Stimulated activated naive B cell treated with anti-CD40 and anti-IgM and Interleukin-4, amounts not matched to agents 10 μg/mL and 1 μg/mL and 100 μg/mL, for 72 hours (primary cell): ENCODE measurements around the gene FRS2.

ENCODE experiments used
- ATAC-seq, 2 donors: fragments of 150-1000 bp; cut with Tn5 transposase; replicated peaks; 2 replicates each; pipeline ENCODE4 v1.10.0; 2021; ENCODE audit warnings: moderate library complexity in 1 of 2
- DNase-seq: peaks from one replicate; pipeline ENCODE4 v3.0.0; 2021
- H3K27ac Mint-ChIP-seq: one replicate; pipeline ENCODE4 v1.8.0; 2022; ENCODE audit warnings: mild to moderate bottlenecking, mixed read lengths
- H3K27me3 Mint-ChIP-seq, 2 donors: one replicate each; pipeline ENCODE4 v1.8.0; 2022; ENCODE audit warnings: mixed read lengths in 2 of 2
- H3K36me3 Mint-ChIP-seq, 2 donors: one replicate each; pipeline ENCODE4 v1.8.0; 2022; ENCODE audit warnings: mixed read lengths in 2 of 2, mild to moderate bottlenecking in 1 of 2
- H3K4me1 Mint-ChIP-seq, 2 donors: one replicate each; pipeline ENCODE4 v1.8.0; 2022; ENCODE audit warnings: mixed read lengths in 2 of 2, mild to moderate bottlenecking in 1 of 2
- H3K4me3 Mint-ChIP-seq, 2 donors: one replicate each; pipeline ENCODE4 v1.8.0; 2022; ENCODE audit warnings: mild to moderate bottlenecking in 2 of 2, mixed read lengths in 2 of 2, moderate library complexity in 1 of 2
- H3K9me3 Mint-ChIP-seq, 2 donors: one replicate each; pipeline ENCODE4 v1.8.0; 2022; ENCODE audit warnings: mixed read lengths in 2 of 2, mild to moderate bottlenecking in 1 of 2

The FRS2 gene

DNA sequence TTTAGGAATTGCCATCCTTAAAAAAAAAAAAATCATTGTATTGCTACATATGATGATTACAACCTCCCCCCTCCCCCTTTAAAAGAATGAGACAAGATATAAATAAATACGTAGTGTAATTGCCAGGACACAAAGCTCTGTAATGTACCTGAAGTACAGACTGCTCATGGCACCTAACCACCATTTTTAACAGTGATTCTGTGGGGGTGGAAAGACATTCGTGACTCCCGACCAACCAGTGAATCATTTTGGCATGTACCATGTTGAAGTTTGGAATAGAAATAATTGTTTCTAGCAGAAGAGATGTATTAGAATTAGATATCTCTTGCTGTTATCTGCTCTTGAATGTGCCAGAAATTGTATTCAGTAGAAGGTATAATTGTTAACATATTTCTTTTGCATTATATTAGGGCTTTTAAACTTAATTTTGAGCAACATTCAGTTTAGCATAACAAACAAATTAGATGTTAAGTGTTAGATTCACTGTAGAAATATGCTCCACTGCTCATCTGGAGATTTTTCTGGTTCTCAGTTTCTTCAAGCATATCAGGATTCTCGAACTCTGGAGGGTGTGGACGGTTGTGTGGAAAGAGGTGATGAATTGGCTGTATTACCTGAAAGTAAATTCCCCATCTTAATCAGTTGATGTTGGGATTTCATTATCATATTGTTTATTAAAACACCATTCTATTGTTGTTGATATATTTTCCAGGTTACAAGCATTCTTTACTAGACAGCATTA lies 31.1 kb downstream of the FRS2 start:
- H3K9me3 Mint-ChIP-seq: peaks cover 0 to 1% of the 10 kb centered on the region in 2 donors
- H3K27me3 Mint-ChIP-seq: no peaks in the 10 kb centered on the region
- ATAC-seq (no peak), DNase-seq (no peak)
- no peak overlapping the region for H3K4me3 Mint-ChIP-seq
- H3K4me1 Mint-ChIP-seq: peaks cover 51 to 77% of the 10 kb centered on the region in 2 donors
- peaks cover 6 to 9% of the 10 kb centered on the region in 2 donors for H3K36me3 Mint-ChIP-seq
- no peak overlapping the region for H3K27ac Mint-ChIP-seq

DNA sequence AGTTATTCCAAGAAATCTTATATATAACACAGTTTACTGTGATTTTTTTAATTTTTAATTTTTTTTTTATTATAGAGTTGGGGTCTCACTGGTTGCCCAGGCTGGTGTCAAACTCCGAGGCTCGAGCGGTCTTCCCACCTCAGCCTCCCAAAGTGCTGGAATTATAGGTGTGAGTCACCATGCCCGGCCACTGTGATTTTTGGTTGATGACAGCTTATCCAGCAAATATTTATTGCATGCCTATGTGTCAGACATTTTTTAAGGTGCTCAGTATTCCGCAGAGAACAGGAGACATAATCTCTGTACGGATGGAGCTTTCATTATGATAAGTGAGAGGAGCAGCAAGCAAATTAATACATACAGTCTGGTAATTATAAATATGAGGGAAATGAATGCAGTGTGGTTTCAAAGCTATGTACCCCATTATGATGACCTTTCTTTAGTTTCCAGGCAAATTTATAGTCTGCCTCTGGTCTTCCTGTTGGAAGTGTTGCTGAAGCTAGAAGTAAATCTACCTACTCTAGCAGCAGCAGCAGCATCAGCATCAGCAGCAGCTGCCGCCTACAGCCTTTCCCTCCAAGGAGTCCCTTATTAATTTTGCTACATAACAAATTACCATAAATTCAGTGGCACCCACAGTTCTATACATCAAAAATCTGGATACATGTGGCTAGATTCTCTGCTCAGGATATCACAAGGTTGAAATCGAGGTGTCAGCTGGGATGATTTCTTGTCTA lies 32.3 kb downstream of the FRS2 start:
- H3K9me3 Mint-ChIP-seq: no peaks in the 10 kb centered on the region
- H3K4me3 Mint-ChIP-seq: no peak overlapping the region
- peaks cover 50 to 72% of the 10 kb centered on the region in 2 donors for H3K4me1 Mint-ChIP-seq
- no peak for ATAC-seq
- no peak overlapping the region for H3K27ac Mint-ChIP-seq
- H3K27me3 Mint-ChIP-seq: no peaks in the 10 kb centered on the region
- peaks cover 6 to 14% of the 10 kb centered on the region in 2 donors for H3K36me3 Mint-ChIP-seq
- no peak for DNase-seq

DNA sequence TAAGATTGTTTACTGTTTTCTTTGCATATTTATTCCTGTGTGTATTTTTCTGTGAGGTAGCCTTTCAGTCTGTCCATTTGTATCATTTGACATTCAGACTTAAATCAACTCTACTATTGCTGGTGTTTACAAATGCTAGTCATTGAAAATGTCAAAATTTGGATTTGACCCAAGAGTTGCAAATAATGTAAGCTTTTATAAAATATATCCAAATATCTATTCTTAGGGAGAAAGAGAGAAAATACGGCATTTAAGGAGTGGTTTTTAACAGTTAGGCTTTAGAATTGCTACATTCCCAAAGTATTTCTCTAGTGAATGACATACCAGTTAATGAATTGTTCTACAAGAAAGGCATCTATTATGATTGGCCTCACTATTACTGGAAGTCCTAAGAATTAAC lies 37.9 kb downstream of the FRS2 start:
- no peak for DNase-seq
- H3K4me1 Mint-ChIP-seq: peaks cover 36 to 61% of the 10 kb centered on the region in 2 donors

DNA sequence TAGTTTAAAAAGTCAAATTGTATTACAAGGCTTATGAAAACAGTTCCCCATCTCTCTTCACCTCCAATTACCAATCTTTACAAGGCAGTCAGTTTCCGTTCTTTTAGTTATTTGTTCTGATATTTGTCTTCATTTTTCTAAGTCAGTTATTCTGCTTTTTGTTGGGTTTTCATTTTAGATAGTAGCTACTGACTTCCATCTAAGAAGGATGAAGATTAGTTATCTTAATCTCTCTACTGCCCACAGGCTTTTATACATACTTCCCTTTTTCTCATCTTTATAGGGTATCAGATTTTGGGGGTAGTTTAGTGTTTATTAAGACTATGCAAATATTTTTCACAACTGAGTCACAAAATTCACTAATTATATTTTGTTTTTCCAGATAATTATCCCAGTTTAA lies 38.4 kb downstream of the FRS2 start:
- H3K36me3 Mint-ChIP-seq: peaks cover 0 to 9% of the 10 kb centered on the region in 2 donors
- H3K27ac Mint-ChIP-seq: no peak overlapping the region

More for the DNA sequence above, 37.9 kb downstream of the FRS2 start:
- no peak overlapping the region for H3K4me3 Mint-ChIP-seq
- H3K27me3 Mint-ChIP-seq: no peaks in the 10 kb centered on the region
- H3K27ac Mint-ChIP-seq: no peak overlapping the region
- ATAC-seq: no peak
- H3K36me3 Mint-ChIP-seq: peaks cover 3 to 13% of the 10 kb centered on the region in 2 donors
- no peaks in the 10 kb centered on the region for H3K9me3 Mint-ChIP-seq

DNA sequence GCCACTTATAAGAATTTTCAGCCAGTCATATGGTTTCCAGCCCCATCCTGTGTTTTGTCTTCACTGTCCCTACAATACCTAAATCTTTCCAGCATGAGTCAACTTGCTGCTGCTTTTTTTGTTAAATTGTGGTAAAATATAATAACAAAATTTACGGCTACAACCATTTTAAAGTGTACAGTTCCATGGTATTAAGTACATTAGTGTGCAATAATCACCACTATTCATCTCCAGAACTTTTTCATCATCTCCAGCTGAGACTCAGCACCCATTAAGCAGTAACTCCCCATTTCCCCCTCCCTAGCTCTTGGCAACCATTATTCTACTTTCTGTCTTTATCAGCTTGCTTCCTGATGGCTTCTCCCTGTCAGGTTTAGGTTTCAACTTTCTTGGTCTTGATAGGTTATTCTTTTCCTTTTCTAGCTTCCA lies 39.1 kb downstream of the FRS2 start:
- no peaks in the 10 kb centered on the region for H3K27me3 Mint-ChIP-seq
- ATAC-seq (no peak), DNase-seq (no peak)

More for the DNA sequence above, 38.4 kb downstream of the FRS2 start:
- no peak for ATAC-seq
- Mint-ChIP-seq H3K4me1 (peaks cover 33 to 62% of the 10 kb centered on the region in 2 donors), H3K27me3 (no peaks in the 10 kb centered on the region), H3K9me3 (no peaks in the 10 kb centered on the region), H3K4me3 (no peak overlapping the region)
- DNase-seq: no peak

DNA sequence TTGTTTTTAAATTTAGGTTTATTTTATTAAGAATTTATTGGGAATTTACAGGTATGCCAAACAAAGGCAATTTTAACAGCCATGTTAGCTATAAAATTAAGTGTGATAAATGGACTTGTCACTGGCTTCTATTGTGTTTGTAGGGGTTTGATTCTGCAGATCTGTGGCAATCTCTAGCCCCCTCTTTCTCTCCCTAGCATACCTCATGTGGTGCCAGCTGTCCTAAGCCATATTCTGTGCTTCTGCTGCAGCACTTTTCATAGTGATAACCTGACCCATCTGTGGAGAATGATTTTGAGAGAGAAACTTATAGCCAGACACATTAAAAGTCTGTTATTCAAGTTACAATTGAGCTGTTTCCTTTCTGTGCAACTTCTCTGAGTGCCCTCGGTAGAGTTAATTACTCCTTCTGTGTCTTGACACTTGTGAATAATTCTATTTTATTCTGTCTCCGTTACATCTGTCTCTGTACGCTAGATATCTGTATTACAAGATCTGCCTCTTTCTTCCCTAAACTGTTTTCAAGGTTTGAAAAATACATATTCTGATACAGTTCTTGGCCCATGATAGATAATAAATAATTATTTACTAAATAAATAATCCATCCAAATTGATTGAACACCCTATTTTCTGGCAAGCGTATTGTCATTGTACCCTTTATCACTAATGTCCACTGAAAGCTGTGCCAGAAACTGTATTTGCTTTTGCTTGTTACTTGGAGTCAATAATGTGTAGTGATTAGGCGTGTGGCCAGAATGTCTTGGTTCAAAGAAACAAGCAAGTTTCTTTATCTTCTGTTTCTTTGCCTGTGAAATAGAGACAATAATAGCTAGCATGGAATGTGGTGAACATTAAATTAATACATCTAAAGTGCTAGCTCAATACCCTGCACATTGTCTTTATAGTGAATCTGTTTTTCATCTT lies 40.0 kb downstream of the FRS2 start:
- Mint-ChIP-seq H3K4me1 (peaks cover 30 to 57% of the 10 kb centered on the region in 2 donors), H3K9me3 (no peaks in the 10 kb centered on the region), H3K27ac (no peak overlapping the region), H3K4me3 (no peak overlapping the region), H3K27me3 (no peaks in the 10 kb centered on the region), H3K36me3 (peaks cover 0 to 8% of the 10 kb centered on the region in 2 donors)
- ATAC-seq (no peak), DNase-seq (no peak)

More for the DNA sequence above, 39.1 kb downstream of the FRS2 start:
- no peaks in the 10 kb centered on the region for H3K9me3 Mint-ChIP-seq
- peaks cover 0 to 8% of the 10 kb centered on the region in 2 donors for H3K36me3 Mint-ChIP-seq
- peaks cover 32 to 58% of the 10 kb centered on the region in 2 donors for H3K4me1 Mint-ChIP-seq
- no peak overlapping the region for H3K27ac Mint-ChIP-seq
- no peak overlapping the region for H3K4me3 Mint-ChIP-seq

DNA sequence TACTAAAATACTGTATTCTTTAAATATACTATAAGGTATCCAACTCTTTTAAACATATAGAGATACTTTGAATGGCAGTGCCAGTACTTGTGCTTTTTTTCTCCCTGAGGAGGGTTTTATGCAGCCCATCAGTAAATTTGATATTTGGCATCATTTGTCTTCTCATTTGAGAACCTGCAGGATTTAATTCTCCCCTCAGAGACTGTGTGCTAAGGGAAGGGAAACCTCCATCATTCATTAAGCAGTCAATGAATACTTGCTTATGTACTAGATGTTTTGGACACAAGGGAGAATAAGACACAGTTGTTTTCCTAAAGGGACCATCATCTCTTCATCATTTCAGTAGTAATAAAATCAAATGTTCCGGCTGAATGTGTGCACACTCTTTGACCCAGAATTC lies 40.8 kb downstream of the FRS2 start:
- Mint-ChIP-seq H3K36me3 (peaks cover 0 to 8% of the 10 kb centered on the region in 2 donors), H3K9me3 (no peaks in the 10 kb centered on the region), H3K4me3 (no peak overlapping the region), H3K27ac (no peak overlapping the region), H3K4me1 (peaks cover 32 to 57% of the 10 kb centered on the region in 2 donors), H3K27me3 (no peaks in the 10 kb centered on the region)
- ATAC-seq: no peak
- DNase-seq: no peak

DNA sequence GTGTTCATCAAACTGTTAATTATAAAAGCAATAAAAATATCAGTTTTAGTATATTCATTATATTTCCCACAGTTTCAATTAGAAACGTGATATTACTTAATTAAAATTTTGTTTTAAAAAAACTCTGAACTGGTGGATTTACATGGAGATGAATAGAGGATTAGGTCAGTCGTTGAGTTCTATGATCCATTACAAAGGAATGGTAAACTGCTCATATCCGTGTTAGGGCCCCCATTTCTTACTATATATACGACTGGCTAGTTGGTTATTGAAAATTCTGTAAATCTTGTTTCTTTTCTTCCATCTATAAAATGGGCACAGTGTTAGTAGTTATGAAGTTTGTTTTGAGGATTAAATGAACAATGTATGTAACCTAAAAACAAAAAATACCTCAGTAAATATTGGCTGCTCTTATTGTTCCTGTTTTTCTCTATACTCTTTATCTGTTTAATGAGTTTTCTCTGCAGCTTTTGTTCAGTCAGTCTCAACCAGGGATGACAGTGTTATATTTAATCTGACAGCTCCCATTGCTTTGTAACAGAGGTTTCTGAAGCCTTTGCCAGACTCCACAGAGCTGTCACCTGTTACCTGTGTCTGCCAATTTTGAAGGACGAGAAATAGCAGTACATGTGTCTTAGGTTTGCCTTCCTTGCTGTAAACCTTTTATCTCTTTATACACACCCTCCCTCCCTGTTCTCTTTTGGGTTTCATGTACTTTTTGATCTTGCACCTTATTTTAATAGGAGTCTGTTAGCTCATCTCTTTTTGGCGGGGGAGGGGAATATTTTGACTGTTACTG lies 41.5 kb downstream of the FRS2 start:
- ATAC-seq: no peak
- Mint-ChIP-seq H3K27me3 (no peaks in the 10 kb centered on the region), H3K4me3 (no peak overlapping the region), H3K36me3 (peaks cover 0 to 7% of the 10 kb centered on the region in 2 donors), H3K4me1 (peaks cover 29 to 52% of the 10 kb centered on the region in 2 donors), H3K27ac (no peak overlapping the region), H3K9me3 (no peaks in the 10 kb centered on the region)
- no peak for DNase-seq

DNA sequence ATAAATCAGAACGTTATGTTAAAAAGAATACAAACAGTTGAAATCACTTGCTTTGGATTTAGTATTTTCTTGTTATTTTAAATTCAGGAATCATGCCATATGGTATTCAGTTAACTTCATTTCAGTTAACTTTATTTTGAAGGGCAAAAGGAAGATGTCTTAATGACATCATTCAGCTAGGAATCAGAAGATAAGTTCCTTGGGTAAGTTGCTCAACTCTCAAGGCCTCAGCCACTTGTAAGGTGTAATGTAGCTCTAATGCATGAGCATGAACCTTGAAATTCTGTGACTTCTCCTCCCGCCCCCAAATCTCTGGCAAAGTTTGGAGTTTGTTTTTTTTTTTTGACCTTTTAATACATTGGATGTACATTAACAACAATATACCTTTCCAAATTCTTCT lies 42.6 kb downstream of the FRS2 start:
- ATAC-seq: no peak
- no peak overlapping the region for H3K27ac Mint-ChIP-seq
- no peak for DNase-seq
- H3K27me3 Mint-ChIP-seq: no peaks in the 10 kb centered on the region
- no peaks in the 10 kb centered on the region for H3K9me3 Mint-ChIP-seq
- H3K36me3 Mint-ChIP-seq: peaks cover 0 to 3% of the 10 kb centered on the region in 2 donors
- H3K4me1 Mint-ChIP-seq: peaks cover 28 to 49% of the 10 kb centered on the region in 2 donors
- H3K4me3 Mint-ChIP-seq: no peak overlapping the region

DNA sequence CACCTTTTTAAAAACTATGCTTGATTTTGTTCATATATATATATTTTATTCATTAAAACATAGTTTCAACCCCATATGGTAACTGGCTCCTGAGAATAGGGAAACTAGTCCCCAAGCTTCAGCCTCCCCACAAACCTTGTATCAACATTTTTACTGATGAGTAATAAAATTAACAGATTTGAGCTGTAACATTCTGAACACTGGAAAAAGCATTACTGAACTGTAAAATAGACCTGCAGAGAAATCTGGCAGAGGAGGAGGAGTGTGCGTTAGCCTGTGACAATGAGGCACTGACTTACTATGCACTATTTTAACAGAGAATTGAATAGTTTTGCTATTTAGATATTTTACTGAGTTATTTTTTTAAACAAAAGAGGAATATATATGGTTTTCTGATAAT lies 43.1 kb downstream of the FRS2 start:
- Mint-ChIP-seq H3K4me1 (peaks cover 28 to 49% of the 10 kb centered on the region in 2 donors), H3K4me3 (no peak overlapping the region), H3K9me3 (no peaks in the 10 kb centered on the region), H3K27ac (no peak overlapping the region), H3K36me3 (peaks cover 0 to 3% of the 10 kb centered on the region in 2 donors), H3K27me3 (no peaks in the 10 kb centered on the region)
- ATAC-seq (peak in 1 of 2 donors; percentile 60), DNase-seq (no peak)

DNA sequence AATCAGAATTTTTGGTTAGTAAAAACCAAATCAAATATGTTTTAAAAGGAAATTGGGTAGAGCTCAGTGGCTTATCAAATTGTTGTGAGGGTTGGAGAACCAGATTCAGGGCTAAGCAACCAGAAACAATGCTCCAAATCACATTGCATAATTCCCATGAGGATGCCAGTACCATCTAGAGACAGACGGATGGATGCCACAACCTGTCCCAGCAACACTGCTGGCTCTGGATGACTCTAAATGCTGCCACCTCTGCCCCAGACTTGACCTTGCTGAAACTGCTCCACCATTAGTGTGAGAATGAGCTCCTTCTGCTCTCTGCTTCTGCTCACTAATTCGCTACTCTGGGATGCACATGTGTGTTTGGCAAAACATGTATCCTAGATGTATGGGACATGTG lies 43.9 kb downstream of the FRS2 start:
- H3K9me3 Mint-ChIP-seq: no peaks in the 10 kb centered on the region

DNA sequence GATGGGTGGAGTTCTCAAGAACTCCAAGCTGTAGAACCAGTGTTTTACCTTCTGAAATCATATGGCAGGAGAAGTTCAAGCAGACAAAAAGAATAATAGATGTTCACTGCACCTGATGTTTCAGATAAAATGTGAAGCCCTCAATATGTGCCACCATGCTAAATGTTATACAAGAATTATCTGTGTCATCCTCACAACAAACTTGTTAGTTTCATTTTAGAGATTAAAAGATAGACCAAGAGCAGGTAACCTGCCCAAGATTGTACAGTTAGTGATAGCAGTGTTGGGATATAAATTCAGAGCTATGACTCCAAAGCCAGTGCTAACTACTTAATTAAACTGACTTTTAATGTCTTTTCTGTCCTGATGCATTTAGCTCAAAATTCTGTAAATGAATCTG lies 44.7 kb downstream of the FRS2 start:
- no peaks in the 10 kb centered on the region for H3K27me3 Mint-ChIP-seq
- peaks cover 0 to 4% of the 10 kb centered on the region in 2 donors for H3K36me3 Mint-ChIP-seq
- no peak overlapping the region for H3K4me3 Mint-ChIP-seq
- no peak overlapping the region for H3K27ac Mint-ChIP-seq
- H3K9me3 Mint-ChIP-seq: no peaks in the 10 kb centered on the region
- DNase-seq: no peak
- peaks cover 21 to 37% of the 10 kb centered on the region in 2 donors for H3K4me1 Mint-ChIP-seq
- no peak for ATAC-seq

More for the DNA sequence above, 43.9 kb downstream of the FRS2 start:
- Mint-ChIP-seq H3K36me3 (no peaks in the 10 kb centered on the region), H3K4me3 (no peak overlapping the region), H3K27me3 (no peaks in the 10 kb centered on the region), H3K4me1 (peaks cover 24 to 42% of the 10 kb centered on the region in 2 donors), H3K27ac (no peak overlapping the region)
- ATAC-seq (no peak), DNase-seq (no peak)

DNA sequence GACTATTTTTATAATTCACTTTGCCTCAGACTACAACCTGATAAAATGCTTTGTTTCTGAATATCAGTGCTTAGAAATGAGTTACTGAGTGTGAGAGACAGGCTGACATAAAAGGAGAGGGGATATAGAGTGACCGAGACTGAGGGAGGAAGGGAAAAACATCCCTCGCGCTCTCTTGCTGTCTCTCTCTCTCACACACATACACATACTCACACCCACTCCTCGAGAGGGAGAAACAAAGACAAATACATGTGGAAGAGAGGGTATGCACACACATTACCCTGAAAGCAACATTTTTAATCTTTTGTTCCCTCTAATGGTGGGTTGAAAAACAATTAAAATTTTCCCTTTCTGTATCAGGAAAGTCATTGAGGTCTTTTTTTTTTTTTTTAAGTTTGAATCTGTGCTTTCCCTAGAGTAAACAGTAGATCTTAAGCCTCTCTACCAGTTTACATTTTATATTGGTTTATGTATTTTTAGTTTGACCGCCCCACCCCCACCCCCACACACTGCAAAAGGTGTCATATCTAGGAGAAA lies 45.3 kb downstream of the FRS2 start:
- H3K27me3 Mint-ChIP-seq: no peaks in the 10 kb centered on the region
- DNase-seq (no peak), ATAC-seq (no peak)
- peaks cover 20 to 39% of the 10 kb centered on the region in 2 donors for H3K4me1 Mint-ChIP-seq
- no peak overlapping the region for H3K27ac Mint-ChIP-seq
- H3K36me3 Mint-ChIP-seq: peaks cover 3 to 9% of the 10 kb centered on the region in 2 donors
- no peak overlapping the region for H3K4me3 Mint-ChIP-seq
- peaks cover 2 to 3% of the 10 kb centered on the region in 2 donors for H3K9me3 Mint-ChIP-seq
